Kidney (tissue), 14 donors: ENCODE data around the gene MYL4. TPM values are rescaled to one million over a fixed set of nuclear protein-coding genes. Genes with fewer than 3 reads are reported as not detected.
A peak's percentile ranks its signal among the peaks of the same experiment; 100 is the strongest.
"Not testable (repeated sequence)": the region's sequence is repeated elsewhere in the genome, so short reads cannot be mapped to it uniquely, and the experiment has no call there.

Experiments used
- DNase-seq, 5 donors: peaks; one replicate each; pipeline ENCODE4 v3.0.0-alpha.2; 2013 to 2020
- FAIRE-seq: peaks from 2 replicates; lab custom pipeline; 2012; peaks lifted over from hg19 to GRCh38; lab: Jason Lieb, UNC
- H3K27ac ChIP-seq, 2 donors: one replicate each; pipeline ENCODE4 v1.7.0; 2013; ENCODE audit warnings: low read depth in 2 of 2, low read length in 2 of 2, inconsistent platforms in 1 of 2
- H3K27me3 ChIP-seq: one replicate; pipeline ENCODE4 v1.7.1; 2013; ENCODE audit warnings: low read length, inconsistent platforms; ENCODE audit not compliant: control insufficient read depth, insufficient read depth
- H3K36me3 ChIP-seq, 3 donors: one replicate each; pipeline versions ENCODE4 v1.7.0 to v1.7.1; 2013; ENCODE audit warnings: low read length in 3 of 3, control low read depth in 1 of 3, inconsistent platforms in 1 of 3; ENCODE audit not compliant: insufficient read depth in 3 of 3, control insufficient read depth in 2 of 3
- H3K4me1 ChIP-seq, 3 donors: one replicate each; pipeline versions ENCODE4 v1.7.0 to v1.7.1; 2013; ENCODE audit warnings: low read length in 3 of 3, inconsistent platforms in 1 of 3, low read depth in 1 of 3; ENCODE audit not compliant: control insufficient read depth in 2 of 3, insufficient read depth in 2 of 3
- H3K4me3 ChIP-seq, 3 donors: one replicate each; pipeline versions ENCODE4 v1.7.0 to v1.8.1; 2013; ENCODE audit warnings: low read length in 3 of 3, control low read depth in 1 of 3, inconsistent platforms in 1 of 3
- H3K9ac ChIP-seq, 3 donors: one replicate each; pipeline versions ENCODE4 v1.7.0 to v1.7.1; 2013; ENCODE audit warnings: low read length in 3 of 3, control low read depth in 1 of 3, inconsistent platforms in 1 of 3
- H3K9me3 ChIP-seq, 3 donors: one replicate each; pipeline versions ENCODE4 v1.7.0 to v1.7.1; 2013; ENCODE audit warnings: low read length in 3 of 3, control low read depth in 1 of 3, inconsistent platforms in 1 of 3; ENCODE audit not compliant: control insufficient read depth in 2 of 3, insufficient read depth in 1 of 3
- CTCF ChIP-seq: IDR thresholded peaks from 3 replicates; pipeline ENCODE4 v1.5.1; 2012; ENCODE audit warnings: mild to moderate bottlenecking, moderate library complexity, borderline replicate concordance; ENCODE audit not compliant: insufficient read depth; ENCODE audit errors: extremely low read depth
- intact Hi-C: fragments of 100-400 bp; cut with DNase I; formaldehyde crosslinking; loops from one replicate; pipeline ENCODE4 v1.11.1; 2022
- polyA plus RNA-seq: library from polyadenylated mRNA; stranded (reverse); fragments of 350-450 nt; fragmentation: Illumina TruSeq; extraction: RNeasy Lipid Tissue Mini Kit (QIAGEN cat#74804); gene quantifications from one replicate; pipeline ENCODE4 v1.2.3, GENCODE V29; 2014; ENCODE audit warnings: low read depth, low replicate concordance; ENCODE audit not compliant: insufficient read depth
- total RNA-seq: library from RNA; stranded (reverse); fragmentation: NEBNext Ultra II Directional; extraction: Animal tissue kit (Norgen Biotek cat#: 25700); gene quantifications from one replicate; pipeline ENCODE4 v1.2.1, GENCODE V29; 2021
- donor health status: control.
- donor health status: control.
- donor health status: control.
- donor health status: control.
- donor health status: control.
- donor health status: DM: yes; HTN: yes; CAD: no.
- donor health status: Normal renal cell carcinoma (clear cell type).

The MYL4 gene
- total and polyA plus RNA-seq, 2 donors from 2014 or later = 1.0 TPM; not detected in 1

DNA sequence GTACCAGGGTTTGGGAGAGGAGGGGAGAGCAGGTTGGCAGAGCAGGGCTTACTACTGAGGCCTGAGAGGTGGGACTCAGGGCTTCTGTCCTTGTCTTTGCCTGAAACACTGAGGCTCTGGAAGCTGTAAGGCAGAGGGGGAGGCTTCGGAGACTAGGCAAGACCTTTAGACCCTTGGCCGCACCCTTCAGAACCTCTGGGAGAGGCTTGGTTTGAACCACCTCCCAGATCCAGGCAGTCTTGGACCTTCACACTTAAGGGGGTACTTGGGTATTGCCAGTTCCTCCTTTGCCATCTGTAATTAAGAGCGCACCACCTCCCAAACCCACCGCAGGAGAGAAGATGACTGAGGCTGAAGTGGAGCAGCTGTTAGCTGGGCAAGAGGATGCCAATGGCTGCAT is 12.9 kb downstream of the MYL4 start:
- intact Hi-C loops = no loop called here
- no peak for FAIRE-seq

DNA sequence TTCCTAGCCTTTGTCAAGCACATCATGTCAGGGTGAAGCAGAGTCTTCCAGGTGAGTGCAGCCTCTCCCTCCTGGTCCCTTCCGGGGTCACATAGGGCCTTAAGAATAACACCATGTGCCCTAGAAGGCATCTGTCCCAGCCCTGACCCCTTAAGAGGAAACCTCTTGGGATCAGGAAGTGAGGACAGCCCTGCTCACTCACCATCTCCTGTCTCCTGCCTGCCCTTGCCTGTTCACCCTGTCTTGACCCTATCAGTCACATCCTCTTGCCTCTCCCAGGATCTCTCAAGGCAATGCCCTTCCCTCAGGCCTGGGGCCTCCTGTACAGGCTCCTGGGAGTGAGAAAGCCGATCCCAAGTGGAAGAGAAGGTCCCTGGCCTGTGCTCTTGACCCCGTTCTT is 13.9 kb downstream of the MYL4 start:
- H3K36me3 ChIP-seq = no peaks in the 10 kb centered on the region
- FAIRE-seq (no peak), DNase-seq (no peak)
- H3K27ac ChIP-seq = no peak overlapping the region
- no peaks in the 10 kb centered on the region for H3K27me3 ChIP-seq
- TF ChIP-seq CTCF = no peak
- intact Hi-C loops = no loop called here
- H3K4me3 ChIP-seq = no peak overlapping the region
- no peak overlapping the region for H3K9ac ChIP-seq
- H3K4me1 ChIP-seq = peaks cover 0 to 23% (median 16%) of the 10 kb centered on the region in 3 donors
- H3K9me3 ChIP-seq = no peaks in the 10 kb centered on the region

More for the DNA sequence above, 12.9 kb downstream of the MYL4 start:
- Histone ChIP-seq H3K27ac (no peak overlapping the region), H3K4me3 (no peak overlapping the region), H3K36me3 (no peaks in the 10 kb centered on the region), H3K9ac (no peak overlapping the region), H3K27me3 (no peaks in the 10 kb centered on the region), H3K4me1 (peaks cover 0 to 23% (median 16%) of the 10 kb centered on the region in 3 donors), H3K9me3 (no peaks in the 10 kb centered on the region)
- no peak for DNase-seq
- no peak for TF ChIP-seq CTCF

- no peak for DNase-seq
- H3K9me3 ChIP-seq = no peaks in the 10 kb centered on the region
- H3K27ac ChIP-seq = peak overlapping the region in 1 of 2 donors; percentile 57
- H3K4me3 ChIP-seq = no peak overlapping the region
- no peaks in the 10 kb centered on the region for H3K27me3 ChIP-seq
- no peaks in the 10 kb centered on the region for H3K36me3 ChIP-seq
- H3K4me1 ChIP-seq = peaks cover 0 to 23% (median 16%) of the 10 kb centered on the region in 3 donors
- no peak for FAIRE-seq
- no peak for TF ChIP-seq CTCF
- H3K9ac ChIP-seq = no peak overlapping the region
- intact Hi-C loops = no loop called here
Measured at GRCh38 chr17:47223460-47223859, 14.3 kb downstream of the MYL4 start.

- intact Hi-C loops, FAIRE-seq, H3K36me3 ChIP-seq: not testable (repeated sequence)
Measured at GRCh38 chr17:47224077-47224476, 14.9 kb downstream of the MYL4 start.

More at GRCh38 chr17:47224077-47224476, 14.9 kb downstream of the MYL4 start:
- not testable (repeated sequence) for H3K9me3 ChIP-seq, H3K4me3 ChIP-seq, H3K9ac ChIP-seq, H3K27me3 ChIP-seq, DNase-seq
- peak overlapping the region in 1 of 2 donors; percentile 87 for H3K27ac ChIP-seq
- peaks cover 0 to 23% (median 16%) of the 10 kb centered on the region in 3 donors for H3K4me1 ChIP-seq
